UCSD-AML1 (cell line): ENCODE measurements around the gene CTNND2.

Experiments
- DNase-seq: peaks from one replicate; lab custom pipeline; 2025; ENCODE audit not compliant: unreplicated experiment; lab: John Stamatoyannopoulos, UW

Gene CTNND2

GRCh38 chr5:11197726-11198125 is 706.5 kb downstream of the CTNND2 start:
- no peak for DNase-seq

- no peak for DNase-seq
Observed at GRCh38 chr5:11191673-11192072, 712.6 kb downstream of the CTNND2 start.

GRCh38 chr5:11182441-11183080 is 721.7 kb downstream of the CTNND2 start:
- no peak for DNase-seq

GRCh38 chr5:11181940-11182339 is 722.3 kb downstream of the CTNND2 start:
- no peak for DNase-seq

GRCh38 chr5:11180890-11181289 is 723.4 kb downstream of the CTNND2 start:
- DNase-seq = no peak

- DNase-seq = no peak
Observed at GRCh38 chr5:11177999-11178711, 726.1 kb downstream of the CTNND2 start.

GRCh38 chr5:11174591-11174990 is 729.7 kb downstream of the CTNND2 start:
- no peak for DNase-seq

- no peak for DNase-seq
Observed at GRCh38 chr5:11172484-11172883, 731.8 kb downstream of the CTNND2 start.

GRCh38 chr5:11171236-11171635 is 733.0 kb downstream of the CTNND2 start:
- no peak for DNase-seq

- DNase-seq = no peak
Observed at GRCh38 chr5:11166923-11167322, 737.3 kb downstream of the CTNND2 start.

GRCh38 chr5:11164531-11165294 is 739.5 kb downstream of the CTNND2 start:
- DNase-seq = no peak

GRCh38 chr5:11157132-11157531 is 747.1 kb downstream of the CTNND2 start:
- no peak for DNase-seq

GRCh38 chr5:11153670-11154382 is 750.4 kb downstream of the CTNND2 start:
- DNase-seq = no peak

- DNase-seq = no peak
Observed at GRCh38 chr5:11152368-11152767, 751.9 kb downstream of the CTNND2 start.

- no peak for DNase-seq
Observed at GRCh38 chr5:11150976-11151375, 753.3 kb downstream of the CTNND2 start.

GRCh38 chr5:11148810-11149539 is 755.3 kb downstream of the CTNND2 start:
- DNase-seq = no peak

GRCh38 chr5:11146171-11146570 is 758.1 kb downstream of the CTNND2 start:
- no peak for DNase-seq

- DNase-seq = no peak
Observed at GRCh38 chr5:11143456-11144267, 760.6 kb downstream of the CTNND2 start.

- no peak for DNase-seq
Observed at GRCh38 chr5:11139217-11139865, 764.9 kb downstream of the CTNND2 start.
